Measurements from ENCODE around the gene MYO1D.

MYO1D gene

GRCh38 chr17:32813021-32813420 is 63.9 kb downstream of the MYO1D start:
- DNase-seq, result no peak

- no peak for DNase-seq
Measured at GRCh38 chr17:32810690-32811089, 66.2 kb downstream of the MYO1D start.

GRCh38 chr17:32807577-32807976 is 69.3 kb downstream of the MYO1D start:
- no peak for DNase-seq

- DNase-seq, result no peak
Measured at GRCh38 chr17:32806646-32807045, 70.3 kb downstream of the MYO1D start.

- no peak for DNase-seq
Measured at GRCh38 chr17:32805029-32805976, 71.6 kb downstream of the MYO1D start.

GRCh38 chr17:32803544-32803943 is 73.4 kb downstream of the MYO1D start:
- DNase-seq, result no peak

- no peak for DNase-seq
Measured at GRCh38 chr17:32802306-32802705, 74.6 kb downstream of the MYO1D start.

GRCh38 chr17:32801641-32802040 is 75.3 kb downstream of the MYO1D start:
- no peak for DNase-seq

- no peak for DNase-seq
Measured at GRCh38 chr17:32801193-32801592, 75.7 kb downstream of the MYO1D start.

- no peak for DNase-seq
Measured at GRCh38 chr17:32798938-32799337, 78.0 kb downstream of the MYO1D start.

- DNase-seq, result no peak
Measured at GRCh38 chr17:32795339-32795979, 81.5 kb downstream of the MYO1D start.

- DNase-seq, result no peak
Measured at GRCh38 chr17:32794533-32795246, 82.2 kb downstream of the MYO1D start.

GRCh38 chr17:32793841-32794240 is 83.1 kb downstream of the MYO1D start:
- no peak for DNase-seq

GRCh38 chr17:32792207-32792606 is 84.7 kb downstream of the MYO1D start:
- DNase-seq, result no peak

GRCh38 chr17:32786169-32786568 is 90.8 kb downstream of the MYO1D start:
- DNase-seq, result peak in 1 of 3 donors; percentile 1

- peak in 1 of 3 donors; percentile 0 for DNase-seq
Measured at GRCh38 chr17:32784113-32784512, 92.8 kb downstream of the MYO1D start.

- DNase-seq, result peak; percentile 65 to 83 (median 73)
Measured at GRCh38 chr17:32783602-32784001, 93.3 kb downstream of the MYO1D start.

GRCh38 chr17:32780721-32781120 is 96.2 kb downstream of the MYO1D start:
- no peak for DNase-seq

GRCh38 chr17:32777922-32778321 is 99.0 kb downstream of the MYO1D start:
- DNase-seq, result no peak

GRCh38 chr17:32777436-32777835 is 99.5 kb downstream of the MYO1D start:
- DNase-seq, result no peak

- DNase-seq, result no peak
Measured at GRCh38 chr17:32774695-32775084, 102.2 kb downstream of the MYO1D start.

- no peak for DNase-seq
Measured at GRCh38 chr17:32773856-32774694, 102.8 kb downstream of the MYO1D start.

Data from suppressor macrophage treated with lipopolysaccharide for 1 hour (primary cell).